Vagina (tissue), 2 donors: ENCODE data around the gene KIAA0513.

Experiments used
- POLR2A ChIP-seq, 2 donors: fragments of 450-650 bp; IDR thresholded peaks; one replicate each; pipeline ENCODE4 v1.6.1; 2017; ENCODE audit warnings: antibody characterized with exemption in 2 of 2, mild to moderate bottlenecking in 2 of 2, moderate library complexity in 2 of 2
- POLR2AphosphoS5 ChIP-seq, 2 donors: sonication (generic); formaldehyde crosslinking; IDR thresholded peaks; one replicate each; pipeline ENCODE4 v1.9.0; 2017; ENCODE audit warnings: antibody characterized with exemption in 2 of 2, mild to moderate bottlenecking in 2 of 2, low read depth in 1 of 2; ENCODE audit not compliant: insufficient read depth in 1 of 2
- TF ChIP-seq, protein P1 (sequence below), 3 experiments: fragments of 450-650 bp in 2 of 3; fragments of 200-600 bp in 1 of 3; sonication (generic) in 1 of 3; IDR thresholded peaks; one replicate each; pipeline ENCODE4 v1.5.1; 2017 to 2019; ENCODE audit warnings: antibody characterized with exemption in 3 of 3, mild to moderate bottlenecking in 2 of 3, moderate library complexity in 2 of 3

DNA sequence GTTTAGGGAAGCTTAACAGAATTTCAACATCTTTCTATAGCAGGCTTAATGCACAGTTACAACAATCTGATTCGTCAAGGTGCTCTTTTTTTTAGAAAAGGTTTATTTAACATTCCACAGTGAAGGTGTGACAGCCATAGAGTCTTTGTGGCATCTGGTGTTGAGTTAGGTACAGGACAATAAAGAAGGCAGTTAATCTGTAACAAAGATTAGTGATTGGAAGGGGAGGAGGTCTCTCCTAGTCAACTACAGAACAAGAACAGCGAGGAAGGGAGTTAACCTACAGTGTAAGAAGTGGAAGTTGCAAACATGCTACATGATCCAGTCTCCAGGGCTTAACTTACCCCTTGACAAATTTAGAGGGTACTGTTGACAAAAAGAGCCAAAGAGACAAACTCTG, 13.3 kb upstream of the KIAA0513 start:
- TF ChIP-seq, protein P1, sequence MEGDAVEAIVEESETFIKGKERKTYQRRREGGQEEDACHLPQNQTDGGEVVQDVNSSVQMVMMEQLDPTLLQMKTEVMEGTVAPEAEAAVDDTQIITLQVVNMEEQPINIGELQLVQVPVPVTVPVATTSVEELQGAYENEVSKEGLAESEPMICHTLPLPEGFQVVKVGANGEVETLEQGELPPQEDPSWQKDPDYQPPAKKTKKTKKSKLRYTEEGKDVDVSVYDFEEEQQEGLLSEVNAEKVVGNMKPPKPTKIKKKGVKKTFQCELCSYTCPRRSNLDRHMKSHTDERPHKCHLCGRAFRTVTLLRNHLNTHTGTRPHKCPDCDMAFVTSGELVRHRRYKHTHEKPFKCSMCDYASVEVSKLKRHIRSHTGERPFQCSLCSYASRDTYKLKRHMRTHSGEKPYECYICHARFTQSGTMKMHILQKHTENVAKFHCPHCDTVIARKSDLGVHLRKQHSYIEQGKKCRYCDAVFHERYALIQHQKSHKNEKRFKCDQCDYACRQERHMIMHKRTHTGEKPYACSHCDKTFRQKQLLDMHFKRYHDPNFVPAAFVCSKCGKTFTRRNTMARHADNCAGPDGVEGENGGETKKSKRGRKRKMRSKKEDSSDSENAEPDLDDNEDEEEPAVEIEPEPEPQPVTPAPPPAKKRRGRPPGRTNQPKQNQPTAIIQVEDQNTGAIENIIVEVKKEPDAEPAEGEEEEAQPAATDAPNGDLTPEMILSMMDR (IDR thresholded peaks at IDR 0.05), result no peak
- TF ChIP-seq POLR2A (IDR thresholded peaks at IDR 0.05), result no peak
- no peak for TF ChIP-seq POLR2AphosphoS5 (IDR thresholded peaks at IDR 0.05; ENCODE audit: insufficient read depth in 1 of 2, low read depth in 1 of 2)
